GM19438 (cell line): Measurements from ENCODE around the gene DUSP16.
"Not testable (repeated sequence)": the region's sequence is repeated elsewhere in the genome, so short reads cannot be mapped to it uniquely, and the experiment has no call there.

Experiments used
- ATAC-seq: cut with Tn5 transposase; IDR thresholded peaks from one replicate; pipeline ENCODE4 v1.9.1; 2021; ENCODE audit warnings: low read depth; ENCODE audit not compliant: unreplicated experiment

The DUSP16 gene

GRCh38 chr12:12524128-12524527 lies 38.5 kb downstream of the DUSP16 start:
- no peak for ATAC-seq

GRCh38 chr12:12523229-12523628 lies 39.4 kb downstream of the DUSP16 start:
- ATAC-seq, result no peak

- not testable (repeated sequence) for ATAC-seq
Measured at GRCh38 chr12:12522657-12523056, 40.0 kb downstream of the DUSP16 start.

- no peak for ATAC-seq
Measured at GRCh38 chr12:12521888-12522287, 40.8 kb downstream of the DUSP16 start.

GRCh38 chr12:12521044-12521485 lies 41.6 kb downstream of the DUSP16 start:
- no peak for ATAC-seq

GRCh38 chr12:12520273-12520672 lies 42.4 kb downstream of the DUSP16 start:
- ATAC-seq, result no peak

GRCh38 chr12:12519354-12519998 lies 43.2 kb downstream of the DUSP16 start:
- ATAC-seq, result no peak

GRCh38 chr12:12518919-12519318 lies 43.7 kb downstream of the DUSP16 start:
- no peak for ATAC-seq

- no peak for ATAC-seq
Measured at GRCh38 chr12:12518464-12518845, 44.2 kb downstream of the DUSP16 start.

GRCh38 chr12:12513416-12514006 lies 49.2 kb downstream of the DUSP16 start:
- no peak for ATAC-seq

- no peak for ATAC-seq
Measured at GRCh38 chr12:12511895-12512711, 50.6 kb downstream of the DUSP16 start.

GRCh38 chr12:12511021-12511783 lies 51.5 kb downstream of the DUSP16 start:
- no peak for ATAC-seq

GRCh38 chr12:12510551-12510950 lies 52.1 kb downstream of the DUSP16 start:
- ATAC-seq, result no peak

- ATAC-seq, result no peak
Measured at GRCh38 chr12:12510141-12510540, 52.5 kb downstream of the DUSP16 start.

- no peak for ATAC-seq
Measured at GRCh38 chr12:12508612-12509011, 54.1 kb downstream of the DUSP16 start.

- no peak for ATAC-seq
Measured at GRCh38 chr12:12507121-12507520, 55.5 kb downstream of the DUSP16 start.

GRCh38 chr12:12506496-12506890 lies 56.2 kb downstream of the DUSP16 start:
- ATAC-seq, result no peak

- peak; percentile 91 for ATAC-seq
Measured at GRCh38 chr12:12505544-12506495, 56.8 kb downstream of the DUSP16 start.

GRCh38 chr12:12503384-12504078 lies 59.1 kb downstream of the DUSP16 start:
- ATAC-seq, result no peak
